WTC11 (cell line): Measurements from ENCODE around the gene C17orf100. TPM values are rescaled to one million over a fixed set of nuclear protein-coding genes. Genes with fewer than 3 reads are reported as not detected.

Source experiments
- CBFB ChIP-seq: sonication (generic); formaldehyde crosslinking; IDR thresholded peaks from 2 replicates; pipeline ENCODE4 v1.8.1; 2022; ENCODE audit warnings: mild to moderate bottlenecking, low read depth, missing genetic modification reagents
- CREB1 ChIP-seq: sonication (generic); formaldehyde crosslinking; IDR thresholded peaks from 2 replicates; pipeline ENCODE4 v1.8.0; 2023; ENCODE audit warnings: mild to moderate bottlenecking, missing genetic modification reagents
- IRF2 ChIP-seq: sonication (generic); formaldehyde crosslinking; IDR thresholded peaks from 2 replicates; pipeline ENCODE4 v1.8.0; 2022; ENCODE audit warnings: low read depth, missing genetic modification reagents, borderline replicate concordance
- JAZF1 ChIP-seq: fragments of 250-450 bp; sonication (Bioruptor Pico); IDR thresholded peaks from 2 replicates; pipeline ENCODE4 v1.9.0; 2021; ENCODE audit warnings: moderate library complexity, mild to moderate bottlenecking, inconsistent platforms
- JUN ChIP-seq: sonication (generic); formaldehyde crosslinking; IDR thresholded peaks from 2 replicates; pipeline ENCODE4 v1.8.0; 2023; ENCODE audit warnings: mild to moderate bottlenecking, missing genetic modification reagents
- KAT7 ChIP-seq: sonication (generic); formaldehyde crosslinking; IDR thresholded peaks from 2 replicates; pipeline ENCODE4 v1.8.1; 2023; ENCODE audit warnings: missing genetic modification reagents, mild to moderate bottlenecking, borderline replicate concordance
- MYBL2 ChIP-seq: sonication (generic); formaldehyde crosslinking; IDR thresholded peaks from 2 replicates; pipeline ENCODE4 v1.8.1; 2023; ENCODE audit warnings: mild to moderate bottlenecking, moderate library complexity, missing genetic modification reagents
- NR2C2 ChIP-seq: sonication (generic); formaldehyde crosslinking; IDR thresholded peaks from 2 replicates; pipeline ENCODE4 v1.8.0; 2022; ENCODE audit warnings: mild to moderate bottlenecking, missing genetic modification reagents
- NR3C1 ChIP-seq: sonication (generic); formaldehyde crosslinking; conservative IDR thresholded peaks from 2 replicates; pipeline ENCODE4 v1.8.1; 2023; ENCODE audit warnings: low read depth, mild to moderate bottlenecking, missing genetic modification reagents
- OVOL2 ChIP-seq: fragments of 250-450 bp; sonication (Bioruptor Pico); IDR thresholded peaks from 2 replicates; pipeline ENCODE4 v1.9.0; 2021; ENCODE audit warnings: mild to moderate bottlenecking, borderline replicate concordance
- RORB ChIP-seq: fragments of 250-450 bp; sonication (Bioruptor Pico); IDR thresholded peaks from 2 replicates; pipeline ENCODE4 v1.9.0; 2021; ENCODE audit warnings: mild to moderate bottlenecking
- SMAD3 ChIP-seq: sonication (generic); formaldehyde crosslinking; IDR thresholded peaks from 2 replicates; pipeline ENCODE4 v1.8.0; 2022; ENCODE audit warnings: missing genetic modification reagents, mild to moderate bottlenecking, borderline replicate concordance
- SOX15 ChIP-seq: fragments of 250-450 bp; sonication (Bioruptor Pico); IDR thresholded peaks from 2 replicates; pipeline ENCODE4 v1.9.0; 2021; ENCODE audit warnings: mild to moderate bottlenecking
- TEAD4 ChIP-seq: sonication (generic); formaldehyde crosslinking; IDR thresholded peaks from 2 replicates; pipeline ENCODE4 v1.8.0; 2022; ENCODE audit warnings: mild to moderate bottlenecking, missing genetic modification reagents
- ZNF121 ChIP-seq: sonication (generic); formaldehyde crosslinking; IDR thresholded peaks from 2 replicates; pipeline ENCODE4 v1.8.0; 2023; ENCODE audit warnings: missing genetic modification reagents
- ZNF138 ChIP-seq: sonication (generic); formaldehyde crosslinking; conservative IDR thresholded peaks from 2 replicates; pipeline ENCODE4 v1.8.1; 2022; ENCODE audit warnings: mild to moderate bottlenecking, moderate library complexity, missing genetic modification reagents
- ZNF263 ChIP-seq: sonication (generic); formaldehyde crosslinking; IDR thresholded peaks from 2 replicates; pipeline ENCODE4 v1.8.1; 2022; ENCODE audit warnings: low read depth, mild to moderate bottlenecking, moderate library complexity, missing genetic modification reagents
- ZNF317 ChIP-seq: sonication (generic); formaldehyde crosslinking; IDR thresholded peaks from 2 replicates; pipeline ENCODE4 v1.8.1; 2023; ENCODE audit warnings: low read depth, mild to moderate bottlenecking, moderate library complexity, missing genetic modification reagents, borderline replicate concordance
- total RNA-seq: library from RNA; stranded (reverse); gene quantifications from 3 replicates; pipeline ENCODE4 v1.2.3, GENCODE V29; 2021
- TF ChIP-seq, protein P1 (sequence below): fragments of 250-450 bp; sonication (Bioruptor Pico); IDR thresholded peaks from 2 replicates; pipeline ENCODE4 v1.9.0; 2021; ENCODE audit warnings: mild to moderate bottlenecking
- TF ChIP-seq, protein P2 (sequence below): sonication (generic); formaldehyde crosslinking; IDR thresholded peaks from 2 replicates; pipeline ENCODE4 v1.8.0; 2023; ENCODE audit warnings: missing genetic modification reagents, mild to moderate bottlenecking, borderline replicate concordance
- TF ChIP-seq, protein P3 (sequence below): sonication (generic); formaldehyde crosslinking; conservative IDR thresholded peaks from 2 replicates; pipeline ENCODE4 v1.8.1; 2022; ENCODE audit warnings: mild to moderate bottlenecking, missing genetic modification reagents
- TF ChIP-seq, protein P4 (sequence below): sonication (generic); formaldehyde crosslinking; IDR thresholded peaks from 2 replicates; pipeline ENCODE4 v1.8.1; 2023; ENCODE audit warnings: mild to moderate bottlenecking, missing genetic modification reagents, moderate library complexity
- TF ChIP-seq, protein P5 (sequence below): fragments of 250-450 bp; sonication (Bioruptor Pico); IDR thresholded peaks from 2 replicates; pipeline ENCODE4 v2.1.2; 2022; ENCODE audit warnings: mild to moderate bottlenecking, moderate library complexity
- TF ChIP-seq, protein P6 (sequence below): fragments of 250-450 bp; sonication (Bioruptor Pico); conservative IDR thresholded peaks from 2 replicates; pipeline ENCODE4 v1.9.0; 2021; ENCODE audit warnings: mild to moderate bottlenecking
- TF ChIP-seq, protein P7 (sequence below): fragments of 250-450 bp; sonication (Bioruptor Pico); IDR thresholded peaks from 2 replicates; pipeline ENCODE4 v1.8.0; 2021; ENCODE audit warnings: mild to moderate bottlenecking

C17orf100 gene
- total RNA-seq, 1 experiment from 2014 or later, result 2.7 TPM

DNA sequence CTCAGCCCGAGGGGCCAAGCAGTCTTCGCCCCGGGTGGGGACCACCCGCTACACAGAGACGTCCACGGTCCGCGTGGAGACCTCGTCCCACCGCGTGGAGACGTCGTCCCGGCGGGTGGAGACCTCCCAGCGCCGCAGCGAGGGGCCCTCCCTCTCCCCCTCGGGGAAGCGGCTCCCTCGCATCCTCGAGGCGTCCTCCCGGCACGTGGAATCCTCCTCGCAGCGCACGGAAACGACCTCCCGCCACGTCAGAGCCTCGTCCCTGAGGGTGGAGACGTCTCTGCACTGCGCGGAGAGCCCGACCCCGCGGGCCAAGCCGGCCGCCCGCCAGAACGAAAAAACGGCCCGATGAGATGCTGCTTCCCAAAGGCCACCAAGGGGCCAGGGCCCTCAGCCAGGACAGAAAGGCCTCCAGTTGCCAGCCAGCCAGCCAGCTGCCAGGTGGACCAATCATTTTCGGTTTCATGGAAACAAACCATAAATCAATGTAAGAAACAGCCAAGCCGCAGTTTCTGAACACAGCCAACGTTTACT is 424 bp downstream of the C17orf100 start (continued):
- TF ChIP-seq, protein P1, sequence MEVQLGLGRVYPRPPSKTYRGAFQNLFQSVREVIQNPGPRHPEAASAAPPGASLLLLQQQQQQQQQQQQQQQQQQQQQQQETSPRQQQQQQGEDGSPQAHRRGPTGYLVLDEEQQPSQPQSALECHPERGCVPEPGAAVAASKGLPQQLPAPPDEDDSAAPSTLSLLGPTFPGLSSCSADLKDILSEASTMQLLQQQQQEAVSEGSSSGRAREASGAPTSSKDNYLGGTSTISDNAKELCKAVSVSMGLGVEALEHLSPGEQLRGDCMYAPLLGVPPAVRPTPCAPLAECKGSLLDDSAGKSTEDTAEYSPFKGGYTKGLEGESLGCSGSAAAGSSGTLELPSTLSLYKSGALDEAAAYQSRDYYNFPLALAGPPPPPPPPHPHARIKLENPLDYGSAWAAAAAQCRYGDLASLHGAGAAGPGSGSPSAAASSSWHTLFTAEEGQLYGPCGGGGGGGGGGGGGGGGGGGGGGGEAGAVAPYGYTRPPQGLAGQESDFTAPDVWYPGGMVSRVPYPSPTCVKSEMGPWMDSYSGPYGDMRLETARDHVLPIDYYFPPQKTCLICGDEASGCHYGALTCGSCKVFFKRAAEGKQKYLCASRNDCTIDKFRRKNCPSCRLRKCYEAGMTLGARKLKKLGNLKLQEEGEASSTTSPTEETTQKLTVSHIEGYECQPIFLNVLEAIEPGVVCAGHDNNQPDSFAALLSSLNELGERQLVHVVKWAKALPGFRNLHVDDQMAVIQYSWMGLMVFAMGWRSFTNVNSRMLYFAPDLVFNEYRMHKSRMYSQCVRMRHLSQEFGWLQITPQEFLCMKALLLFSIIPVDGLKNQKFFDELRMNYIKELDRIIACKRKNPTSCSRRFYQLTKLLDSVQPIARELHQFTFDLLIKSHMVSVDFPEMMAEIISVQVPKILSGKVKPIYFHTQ (CRISPR knock-in tag), result no peak
- peak; percentile 76 for TF ChIP-seq MYBL2
- TF ChIP-seq CREB1 (CRISPR knock-in tag), result peak; percentile 83; the same call in 1 of the 2 replicates
- TF ChIP-seq SMAD3 (CRISPR knock-in tag), result peak; percentile 84; the same call in 1 of the 2 replicates
- TF ChIP-seq IRF2 (CRISPR knock-in tag), result no peak
- peak; percentile 59; the same call in 1 of the 2 replicates for TF ChIP-seq ZNF263 (CRISPR knock-in tag)
- no peak for TF ChIP-seq NR3C1 (CRISPR knock-in tag)
- 0 out of 2 replicates have a peak, but pooled peaks have one; percentile 2 for TF ChIP-seq ZNF121 (CRISPR knock-in tag)
- no peak for TF ChIP-seq RORB (CRISPR knock-in tag)
- TF ChIP-seq KAT7 (CRISPR knock-in tag), result peak; percentile 96
- 0 out of 2 replicates have a peak, but pooled peaks have one; percentile 16 for TF ChIP-seq ZNF317 (CRISPR knock-in tag)
- TF ChIP-seq, protein P2, sequence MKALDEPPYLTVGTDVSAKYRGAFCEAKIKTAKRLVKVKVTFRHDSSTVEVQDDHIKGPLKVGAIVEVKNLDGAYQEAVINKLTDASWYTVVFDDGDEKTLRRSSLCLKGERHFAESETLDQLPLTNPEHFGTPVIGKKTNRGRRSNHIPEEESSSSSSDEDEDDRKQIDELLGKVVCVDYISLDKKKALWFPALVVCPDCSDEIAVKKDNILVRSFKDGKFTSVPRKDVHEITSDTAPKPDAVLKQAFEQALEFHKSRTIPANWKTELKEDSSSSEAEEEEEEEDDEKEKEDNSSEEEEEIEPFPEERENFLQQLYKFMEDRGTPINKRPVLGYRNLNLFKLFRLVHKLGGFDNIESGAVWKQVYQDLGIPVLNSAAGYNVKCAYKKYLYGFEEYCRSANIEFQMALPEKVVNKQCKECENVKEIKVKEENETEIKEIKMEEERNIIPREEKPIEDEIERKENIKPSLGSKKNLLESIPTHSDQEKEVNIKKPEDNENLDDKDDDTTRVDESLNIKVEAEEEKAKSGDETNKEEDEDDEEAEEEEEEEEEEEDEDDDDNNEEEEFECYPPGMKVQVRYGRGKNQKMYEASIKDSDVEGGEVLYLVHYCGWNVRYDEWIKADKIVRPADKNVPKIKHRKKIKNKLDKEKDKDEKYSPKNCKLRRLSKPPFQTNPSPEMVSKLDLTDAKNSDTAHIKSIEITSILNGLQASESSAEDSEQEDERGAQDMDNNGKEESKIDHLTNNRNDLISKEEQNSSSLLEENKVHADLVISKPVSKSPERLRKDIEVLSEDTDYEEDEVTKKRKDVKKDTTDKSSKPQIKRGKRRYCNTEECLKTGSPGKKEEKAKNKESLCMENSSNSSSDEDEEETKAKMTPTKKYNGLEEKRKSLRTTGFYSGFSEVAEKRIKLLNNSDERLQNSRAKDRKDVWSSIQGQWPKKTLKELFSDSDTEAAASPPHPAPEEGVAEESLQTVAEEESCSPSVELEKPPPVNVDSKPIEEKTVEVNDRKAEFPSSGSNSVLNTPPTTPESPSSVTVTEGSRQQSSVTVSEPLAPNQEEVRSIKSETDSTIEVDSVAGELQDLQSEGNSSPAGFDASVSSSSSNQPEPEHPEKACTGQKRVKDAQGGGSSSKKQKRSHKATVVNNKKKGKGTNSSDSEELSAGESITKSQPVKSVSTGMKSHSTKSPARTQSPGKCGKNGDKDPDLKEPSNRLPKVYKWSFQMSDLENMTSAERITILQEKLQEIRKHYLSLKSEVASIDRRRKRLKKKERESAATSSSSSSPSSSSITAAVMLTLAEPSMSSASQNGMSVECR (CRISPR knock-in tag), result peak; percentile 82; the same call in 1 of the 2 replicates
- peak; percentile 61; the same call in 1 of the 2 replicates for TF ChIP-seq JUN (CRISPR knock-in tag)
- no peak for TF ChIP-seq JAZF1 (CRISPR knock-in tag)
- TF ChIP-seq, protein P3, sequence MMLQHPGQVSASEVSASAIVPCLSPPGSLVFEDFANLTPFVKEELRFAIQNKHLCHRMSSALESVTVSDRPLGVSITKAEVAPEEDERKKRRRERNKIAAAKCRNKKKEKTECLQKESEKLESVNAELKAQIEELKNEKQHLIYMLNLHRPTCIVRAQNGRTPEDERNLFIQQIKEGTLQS (CRISPR knock-in tag), result no peak
- TF ChIP-seq NR2C2 (CRISPR knock-in tag), result peak; percentile 82
- TF ChIP-seq SOX15, result no peak
- TF ChIP-seq, protein P4, sequence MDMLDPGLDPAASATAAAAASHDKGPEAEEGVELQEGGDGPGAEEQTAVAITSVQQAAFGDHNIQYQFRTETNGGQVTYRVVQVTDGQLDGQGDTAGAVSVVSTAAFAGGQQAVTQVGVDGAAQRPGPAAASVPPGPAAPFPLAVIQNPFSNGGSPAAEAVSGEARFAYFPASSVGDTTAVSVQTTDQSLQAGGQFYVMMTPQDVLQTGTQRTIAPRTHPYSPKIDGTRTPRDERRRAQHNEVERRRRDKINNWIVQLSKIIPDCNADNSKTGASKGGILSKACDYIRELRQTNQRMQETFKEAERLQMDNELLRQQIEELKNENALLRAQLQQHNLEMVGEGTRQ (CRISPR knock-in tag), result no peak
- TF ChIP-seq, protein P5, sequence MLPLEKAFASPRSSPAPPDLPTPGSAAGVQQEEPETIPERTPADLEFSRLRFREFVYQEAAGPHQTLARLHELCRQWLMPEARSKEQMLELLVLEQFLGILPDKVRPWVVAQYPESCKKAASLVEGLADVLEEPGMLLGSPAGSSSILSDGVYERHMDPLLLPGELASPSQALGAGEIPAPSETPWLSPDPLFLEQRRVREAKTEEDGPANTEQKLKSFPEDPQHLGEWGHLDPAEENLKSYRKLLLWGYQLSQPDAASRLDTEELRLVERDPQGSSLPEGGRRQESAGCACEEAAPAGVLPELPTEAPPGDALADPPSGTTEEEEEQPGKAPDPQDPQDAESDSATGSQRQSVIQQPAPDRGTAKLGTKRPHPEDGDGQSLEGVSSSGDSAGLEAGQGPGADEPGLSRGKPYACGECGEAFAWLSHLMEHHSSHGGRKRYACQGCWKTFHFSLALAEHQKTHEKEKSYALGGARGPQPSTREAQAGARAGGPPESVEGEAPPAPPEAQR (CRISPR knock-in tag), result no peak
- TF ChIP-seq, protein P6, sequence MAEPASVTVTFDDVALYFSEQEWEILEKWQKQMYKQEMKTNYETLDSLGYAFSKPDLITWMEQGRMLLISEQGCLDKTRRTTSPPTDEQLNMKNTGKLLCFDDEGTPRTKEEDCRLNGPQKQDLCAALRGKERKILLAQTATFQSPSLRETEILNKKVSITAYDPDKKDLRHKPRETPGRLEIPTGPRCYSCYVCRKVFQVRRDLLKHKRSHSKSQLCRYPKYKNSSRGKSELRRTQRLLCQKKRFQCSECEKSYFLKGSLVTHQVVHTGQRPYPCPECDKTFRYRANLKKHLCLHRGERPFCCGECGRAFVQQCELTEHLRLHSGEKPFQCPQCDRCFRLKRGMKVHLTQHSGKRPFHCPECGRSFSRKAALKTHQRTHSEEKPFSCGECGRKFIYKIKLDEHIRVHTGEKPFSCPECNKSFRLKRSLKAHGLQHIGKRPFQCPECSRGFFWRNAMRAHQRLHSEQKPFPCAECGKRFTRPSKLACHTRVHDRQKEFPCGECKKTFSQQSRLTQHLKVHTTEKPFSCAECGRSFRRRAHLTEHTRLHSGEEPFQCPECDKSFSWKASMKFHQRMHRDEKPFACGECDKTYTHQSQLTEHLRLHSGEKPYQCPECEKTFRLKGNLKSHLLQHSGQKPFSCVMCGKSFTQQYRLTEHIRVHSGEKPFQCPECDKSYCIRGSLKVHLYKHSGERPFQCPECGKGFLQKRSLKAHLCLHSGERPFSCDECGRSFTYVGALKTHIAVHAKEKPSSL, result no peak
- peak; percentile 83; the same call in 1 of the 2 replicates for TF ChIP-seq TEAD4
- no peak for TF ChIP-seq OVOL2
- TF ChIP-seq, protein P7, sequence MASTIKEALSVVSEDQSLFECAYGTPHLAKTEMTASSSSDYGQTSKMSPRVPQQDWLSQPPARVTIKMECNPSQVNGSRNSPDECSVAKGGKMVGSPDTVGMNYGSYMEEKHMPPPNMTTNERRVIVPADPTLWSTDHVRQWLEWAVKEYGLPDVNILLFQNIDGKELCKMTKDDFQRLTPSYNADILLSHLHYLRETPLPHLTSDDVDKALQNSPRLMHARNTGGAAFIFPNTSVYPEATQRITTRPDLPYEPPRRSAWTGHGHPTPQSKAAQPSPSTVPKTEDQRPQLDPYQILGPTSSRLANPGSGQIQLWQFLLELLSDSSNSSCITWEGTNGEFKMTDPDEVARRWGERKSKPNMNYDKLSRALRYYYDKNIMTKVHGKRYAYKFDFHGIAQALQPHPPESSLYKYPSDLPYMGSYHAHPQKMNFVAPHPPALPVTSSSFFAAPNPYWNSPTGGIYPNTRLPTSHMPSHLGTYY (CRISPR knock-in tag), result no peak
- no peak for TF ChIP-seq ZNF138
- TF ChIP-seq CBFB (CRISPR knock-in tag), result no peak
